Ishikawa (cell line): ENCODE measurements around the gene SMC1B.
A peak's percentile ranks its signal among the peaks of the same experiment; 100 is the strongest.

ENCODE experiments used
- CEBPB ChIP-seq: IDR thresholded peaks from 2 replicates; pipeline ENCODE4 v1.6.1; 2012
- CREB1 ChIP-seq: IDR thresholded peaks from 2 replicates; pipeline ENCODE4 v1.6.1; 2012; ENCODE audit warnings: low read depth
- EGR1 ChIP-seq: IDR thresholded peaks from 2 replicates; pipeline ENCODE4 v1.6.1; 2012
- EP300 ChIP-seq: IDR thresholded peaks from 2 replicates; pipeline ENCODE4 v1.6.1; 2012; ENCODE audit warnings: borderline replicate concordance
- FOXM1 ChIP-seq: IDR thresholded peaks from 2 replicates; pipeline ENCODE4 v1.6.1; 2012; ENCODE audit warnings: low read depth, borderline replicate concordance
- MAX ChIP-seq: IDR thresholded peaks from 2 replicates; pipeline ENCODE4 v1.6.1; 2012
- NFIC ChIP-seq: IDR thresholded peaks from 2 replicates; pipeline ENCODE4 v1.6.1; 2012
- RAD21 ChIP-seq: IDR thresholded peaks from 2 replicates; pipeline ENCODE4 v1.6.1; 2012; ENCODE audit warnings: low read depth
- REST ChIP-seq: IDR thresholded peaks from 2 replicates; pipeline ENCODE4 v1.6.1; 2012; ENCODE audit warnings: low read depth, mild to moderate bottlenecking
- TAF1 ChIP-seq: IDR thresholded peaks from 2 replicates; pipeline ENCODE4 v1.6.1; 2012; ENCODE audit warnings: low read depth, mild to moderate bottlenecking
- TCF12 ChIP-seq: IDR thresholded peaks from 2 replicates; pipeline ENCODE4 v1.6.1; 2012; ENCODE audit warnings: low read depth
- TEAD4 ChIP-seq: IDR thresholded peaks from 2 replicates; pipeline ENCODE4 v1.6.1; 2012
- USF1 ChIP-seq: IDR thresholded peaks from 2 replicates; pipeline ENCODE4 v1.6.1; 2012
- YY1 ChIP-seq: IDR thresholded peaks from 2 replicates; pipeline ENCODE4 v1.6.1; 2012; ENCODE audit warnings: low read depth
- ZBTB7A ChIP-seq: IDR thresholded peaks from 2 replicates; pipeline ENCODE4 v1.6.1; 2012; ENCODE audit warnings: low read depth

Gene SMC1B

GRCh38 chr22:45451972-45452371 lies 38.6 kb upstream of the SMC1B start:
- TF ChIP-seq REST (no peak), FOXM1 (no peak)

- TF ChIP-seq CREB1 (no peak), CEBPB (peak; percentile 58; the same call in 1 of the 2 replicates)
Measured at GRCh38 chr22:45450921-45451651, 37.7 kb upstream of the SMC1B start.

- TF ChIP-seq REST (no peak), USF1 (no peak), RAD21 (no peak), TCF12 (no peak)
Measured at GRCh38 chr22:45450101-45450785, 36.8 kb upstream of the SMC1B start.

GRCh38 chr22:45448431-45448830 lies 35.0 kb upstream of the SMC1B start:
- TF ChIP-seq TCF12 (no peak), TAF1 (no peak)

- TF ChIP-seq CREB1, result no peak
- no peak for TF ChIP-seq ZBTB7A
- no peak for TF ChIP-seq REST
- TF ChIP-seq USF1, result no peak
- TF ChIP-seq MAX, result no peak
- no peak for TF ChIP-seq EGR1
- no peak for TF ChIP-seq YY1
- no peak for TF ChIP-seq CEBPB
- TF ChIP-seq NFIC, result no peak
- TF ChIP-seq TCF12, result no peak
- TF ChIP-seq TAF1, result no peak
- TF ChIP-seq TEAD4, result no peak
- no peak for TF ChIP-seq FOXM1
- TF ChIP-seq RAD21, result no peak
- no peak for TF ChIP-seq EP300
Measured at GRCh38 chr22:45446216-45446615, 32.8 kb upstream of the SMC1B start.
